MCF 10A (cell line): ENCODE measurements around the gene ARRB1. TPM values are rescaled to one million over a fixed set of nuclear protein-coding genes. Genes with fewer than 3 reads are reported as not detected.

ENCODE experiments used
- BruUV-seq: library from RNA; stranded (reverse); fragments of 400-500 nt; replicated peaks from 2 replicates; lab custom pipeline; 2021; lab: Mats Ljungman, UMichigan
- CTCF ChIA-PET: fragments of 300-600 bp; sonication (Branson Sonifier 250); formaldehyde crosslinking; extraction: SDS; loops from one replicate; lab custom pipeline; 2021; ENCODE audit warnings: antibody characterized with exemption, inconsistent platforms; lab: Yijun Ruan, JAX
- POLR2A ChIA-PET: fragments of 300-600, 350-650 bp; sonication (Branson Sonifier 250); formaldehyde crosslinking; extraction: SDS; loops from one replicate; lab custom pipeline; 2020; ENCODE audit warnings: antibody characterized with exemption, inconsistent platforms; lab: Yijun Ruan, JAX
- DNase-seq: peaks from one replicate; pipeline ENCODE4 v3.0.0-alpha.2; 2018; ENCODE audit not compliant: unreplicated experiment
- H3K27ac Mint-ChIP-seq: one replicate; pipeline ENCODE4 v1.8.0; 2022; ENCODE audit warnings: mild to moderate bottlenecking, low read depth, mixed read lengths; ENCODE audit not compliant: unreplicated experiment
- H3K27me3 Mint-ChIP-seq: one replicate; pipeline ENCODE4 v1.8.0; 2022; ENCODE audit warnings: mixed read lengths; ENCODE audit not compliant: insufficient read depth, unreplicated experiment
- H3K36me3 Mint-ChIP-seq: one replicate; pipeline ENCODE4 v1.8.0; 2022; ENCODE audit warnings: mild to moderate bottlenecking, moderate library complexity, mixed read lengths; ENCODE audit not compliant: insufficient read depth, unreplicated experiment
- H3K4me1 Mint-ChIP-seq: one replicate; pipeline ENCODE4 v1.8.0; 2022; ENCODE audit warnings: mixed read lengths; ENCODE audit not compliant: insufficient read depth, unreplicated experiment
- H3K4me3 Mint-ChIP-seq: one replicate; pipeline ENCODE4 v1.8.0; 2022; ENCODE audit warnings: mild to moderate bottlenecking, moderate library complexity, mixed read lengths; ENCODE audit not compliant: unreplicated experiment
- H3K9me3 Mint-ChIP-seq: one replicate; pipeline ENCODE4 v1.8.0; 2022; ENCODE audit warnings: mixed read lengths; ENCODE audit not compliant: unreplicated experiment
- CTCF ChIP-seq: fragments of 200-600 bp; IDR thresholded peaks from one replicate; pipeline ENCODE4 v1.8.0; 2022; ENCODE audit warnings: antibody characterized with exemption, mild to moderate bottlenecking; ENCODE audit not compliant: unreplicated experiment
- intact Hi-C: fragments of 100-400 bp; cut with micrococcal nuclease; formaldehyde crosslinking; loops from 2 replicates; pipeline ENCODE4 v1.14.1; 2022
- total RNA-seq: library from RNA; stranded (reverse); gene quantifications from 2 replicates; pipeline ENCODE4 v1.2.3, GENCODE V29; 2022

ARRB1 gene
- total RNA-seq, 1 experiment from 2014 or later = 0.98 TPM

- CTCF ChIA-PET = interaction anchor here (4.0 kb wide), 1 partner anchor 60 kb away, joined by 28 read pairs; no protein-coding TSS in a partner anchor
- peaks cover 27% of the 10 kb centered on the region for H3K4me1 Mint-ChIP-seq
- intact Hi-C loops = no loop called here
Measured at GRCh38 chr11:75324740-75325139, 26.7 kb downstream of the ARRB1 start.

GRCh38 chr11:75324189-75324588 lies 27.3 kb downstream of the ARRB1 start:
- CTCF ChIA-PET = interaction anchor here (0.6 kb wide), 1 partner anchor 650 kb away, joined by 3 read pairs; no protein-coding TSS in a partner anchor
- no TSS peak for BruUV-seq
- H3K9me3 Mint-ChIP-seq = no peaks in the 10 kb centered on the region
- no peaks in the 10 kb centered on the region for H3K36me3 Mint-ChIP-seq
- peaks cover 33% of the 10 kb centered on the region for H3K4me1 Mint-ChIP-seq
- intact Hi-C loops = no loop called here
- no peak for DNase-seq
- TF ChIP-seq CTCF = no peak
- no peak overlapping the region for H3K27ac Mint-ChIP-seq
- no peaks in the 10 kb centered on the region for H3K27me3 Mint-ChIP-seq
- POLR2A ChIA-PET = no interaction called here
- H3K4me3 Mint-ChIP-seq = no peak overlapping the region

More at GRCh38 chr11:75324740-75325139, 26.7 kb downstream of the ARRB1 start:
- Mint-ChIP-seq H3K4me3 (no peak overlapping the region), H3K9me3 (no peaks in the 10 kb centered on the region), H3K27me3 (no peaks in the 10 kb centered on the region), H3K36me3 (no peaks in the 10 kb centered on the region), H3K27ac (no peak overlapping the region)
- no TSS peak for BruUV-seq
- TF ChIP-seq CTCF = no peak
- POLR2A ChIA-PET = no interaction called here
- no peak for DNase-seq

- CTCF ChIA-PET = interaction anchor here (0.6 kb wide), 1 partner anchor 650 kb away, joined by 3 read pairs; no protein-coding TSS in a partner anchor
- H3K27ac Mint-ChIP-seq = no peak overlapping the region
- intact Hi-C loops = no loop called here
Measured at GRCh38 chr11:75323609-75324008, 27.9 kb downstream of the ARRB1 start.

GRCh38 chr11:75320643-75321042 lies 30.8 kb downstream of the ARRB1 start:
- ChIA-PET CTCF (no interaction called here), POLR2A (no interaction called here)
- H3K4me1 Mint-ChIP-seq = peaks cover 17% of the 10 kb centered on the region
- intact Hi-C loops = no loop called here
- no peak overlapping the region for H3K4me3 Mint-ChIP-seq
- H3K27ac Mint-ChIP-seq = no peak overlapping the region
- no peak for TF ChIP-seq CTCF
- BruUV-seq = no TSS peak
- H3K36me3 Mint-ChIP-seq = no peaks in the 10 kb centered on the region
- no peak for DNase-seq
- no peaks in the 10 kb centered on the region for H3K9me3 Mint-ChIP-seq
- no peaks in the 10 kb centered on the region for H3K27me3 Mint-ChIP-seq

More at GRCh38 chr11:75323609-75324008, 27.9 kb downstream of the ARRB1 start:
- Mint-ChIP-seq H3K9me3 (no peaks in the 10 kb centered on the region), H3K4me3 (no peak overlapping the region), H3K27me3 (no peaks in the 10 kb centered on the region), H3K36me3 (no peaks in the 10 kb centered on the region), H3K4me1 (peaks cover 37% of the 10 kb centered on the region)
- DNase-seq = no peak
- POLR2A ChIA-PET = no interaction called here
- TF ChIP-seq CTCF = no peak
- BruUV-seq = no TSS peak
